ENCODE results near the gene GPHN. TPM values are rescaled to one million over a fixed set of nuclear protein-coding genes. Genes with fewer than 3 reads are reported as not detected.

The GPHN gene
- total RNA-seq, 1 donor from 2014 or later = 32.1 TPM

DNA sequence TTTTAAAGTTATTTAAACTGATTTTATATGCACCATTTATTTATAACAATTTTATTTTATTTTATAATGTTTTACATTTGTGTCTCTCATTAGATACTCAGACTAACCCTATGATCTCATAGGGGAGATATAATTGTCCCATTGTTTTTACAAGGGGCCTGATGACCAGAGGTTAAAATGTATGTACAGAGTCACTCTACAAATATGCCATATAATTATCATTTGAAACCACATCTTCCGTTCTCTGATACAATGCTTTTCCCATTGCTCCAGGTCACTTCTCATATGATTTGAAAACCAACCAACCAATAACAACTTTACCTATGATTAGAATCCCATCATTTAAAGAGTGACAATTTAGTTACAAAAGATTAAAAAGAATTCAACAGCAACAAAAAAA is 137.8 kb downstream of the GPHN start:
- no peak overlapping the region for H3K4me3 Mint-ChIP-seq
- peaks cover 20% of the 10 kb centered on the region for H3K4me1 Mint-ChIP-seq
- no peaks in the 10 kb centered on the region for H3K27me3 Mint-ChIP-seq (ENCODE audit: low read depth)
- no peak for DNase-seq (ENCODE audit: low spot score in 2 of 2, unreplicated experiment in 2 of 2)
- no peak overlapping the region for H3K27ac Mint-ChIP-seq
- no peaks in the 10 kb centered on the region for H3K9me3 Mint-ChIP-seq
- no peaks in the 10 kb centered on the region for H3K36me3 Mint-ChIP-seq
- TF ChIP-seq, protein P1, sequence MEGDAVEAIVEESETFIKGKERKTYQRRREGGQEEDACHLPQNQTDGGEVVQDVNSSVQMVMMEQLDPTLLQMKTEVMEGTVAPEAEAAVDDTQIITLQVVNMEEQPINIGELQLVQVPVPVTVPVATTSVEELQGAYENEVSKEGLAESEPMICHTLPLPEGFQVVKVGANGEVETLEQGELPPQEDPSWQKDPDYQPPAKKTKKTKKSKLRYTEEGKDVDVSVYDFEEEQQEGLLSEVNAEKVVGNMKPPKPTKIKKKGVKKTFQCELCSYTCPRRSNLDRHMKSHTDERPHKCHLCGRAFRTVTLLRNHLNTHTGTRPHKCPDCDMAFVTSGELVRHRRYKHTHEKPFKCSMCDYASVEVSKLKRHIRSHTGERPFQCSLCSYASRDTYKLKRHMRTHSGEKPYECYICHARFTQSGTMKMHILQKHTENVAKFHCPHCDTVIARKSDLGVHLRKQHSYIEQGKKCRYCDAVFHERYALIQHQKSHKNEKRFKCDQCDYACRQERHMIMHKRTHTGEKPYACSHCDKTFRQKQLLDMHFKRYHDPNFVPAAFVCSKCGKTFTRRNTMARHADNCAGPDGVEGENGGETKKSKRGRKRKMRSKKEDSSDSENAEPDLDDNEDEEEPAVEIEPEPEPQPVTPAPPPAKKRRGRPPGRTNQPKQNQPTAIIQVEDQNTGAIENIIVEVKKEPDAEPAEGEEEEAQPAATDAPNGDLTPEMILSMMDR (IDR thresholded peaks at IDR 0.05; ENCODE audit: unreplicated experiment) = no peak

DNA sequence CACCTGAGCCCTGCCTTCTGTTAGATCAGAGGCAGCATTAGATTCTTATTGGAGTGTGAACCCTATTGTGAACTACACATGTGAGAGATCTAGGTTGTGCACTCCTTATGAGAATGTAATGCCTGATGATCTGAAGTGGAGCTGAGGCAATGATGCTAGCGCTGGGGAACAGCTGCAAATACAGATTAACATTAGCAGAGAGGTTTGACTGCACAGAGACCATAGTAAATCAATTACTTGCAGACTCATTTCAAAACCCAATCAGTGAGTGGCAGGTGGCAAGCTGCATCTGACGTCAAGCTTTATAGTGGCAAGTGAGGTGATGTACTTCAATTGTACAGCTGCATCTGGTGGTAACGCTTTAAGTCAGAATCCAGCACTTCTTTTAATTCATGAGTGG is 141.6 kb downstream of the GPHN start:
- no peaks in the 10 kb centered on the region for H3K4me1 Mint-ChIP-seq
- DNase-seq (ENCODE audit: low spot score in 2 of 2, unreplicated experiment in 2 of 2) = no peak
- H3K36me3 Mint-ChIP-seq = no peaks in the 10 kb centered on the region
- H3K27me3 Mint-ChIP-seq (ENCODE audit: low read depth) = no peaks in the 10 kb centered on the region
- TF ChIP-seq, protein P1 (IDR thresholded peaks at IDR 0.05; ENCODE audit: unreplicated experiment) = no peak
- no peak overlapping the region for H3K27ac Mint-ChIP-seq
- no peak overlapping the region for H3K4me3 Mint-ChIP-seq
- peaks cover 3% of the 10 kb centered on the region for H3K9me3 Mint-ChIP-seq

GRCh38 chr14:66650491-66650911 is 142.6 kb downstream of the GPHN start:
- no peaks in the 10 kb centered on the region for H3K36me3 Mint-ChIP-seq
- no peaks in the 10 kb centered on the region for H3K4me1 Mint-ChIP-seq
- no peak overlapping the region for H3K27ac Mint-ChIP-seq
- TF ChIP-seq, protein P1 (IDR thresholded peaks at IDR 0.05; ENCODE audit: unreplicated experiment) = no peak
- H3K9me3 Mint-ChIP-seq = peaks cover 11% of the 10 kb centered on the region
- no peak overlapping the region for H3K4me3 Mint-ChIP-seq
- no peak for DNase-seq (ENCODE audit: low spot score in 2 of 2, unreplicated experiment in 2 of 2)
- H3K27me3 Mint-ChIP-seq (ENCODE audit: low read depth) = no peaks in the 10 kb centered on the region

DNA sequence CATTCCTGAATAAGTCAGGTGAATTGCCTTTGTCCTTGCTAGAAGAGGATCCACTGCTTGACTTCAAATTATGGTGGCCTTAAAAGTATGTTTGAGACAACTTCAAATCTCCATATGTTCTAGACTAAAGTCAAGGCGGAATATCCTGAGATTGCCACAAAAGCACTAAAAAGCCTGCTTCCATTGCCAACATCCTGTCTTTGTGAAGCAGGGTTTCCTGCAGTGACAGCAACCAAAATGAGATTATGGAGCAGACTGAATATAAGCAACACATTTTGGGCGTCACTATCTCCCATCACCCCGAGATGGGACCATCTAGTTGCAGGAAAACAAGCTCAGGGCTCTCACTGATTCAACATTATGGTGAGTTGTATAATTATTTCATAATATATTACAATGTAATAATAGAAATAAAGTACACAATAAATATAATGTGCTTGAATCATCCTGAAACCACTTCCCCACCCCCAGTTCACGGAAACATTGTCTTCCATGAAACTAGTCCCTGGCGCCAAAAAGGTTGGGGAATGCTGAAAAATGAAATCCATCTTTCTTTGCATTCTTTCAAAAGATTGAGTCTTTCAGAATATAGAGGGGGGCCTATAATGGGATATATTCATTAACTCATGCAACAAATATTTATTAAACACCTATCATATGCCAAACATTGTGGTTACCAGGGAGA is 143.7 kb downstream of the GPHN start:
- no peak overlapping the region for H3K27ac Mint-ChIP-seq
- peaks cover 23% of the 10 kb centered on the region for H3K9me3 Mint-ChIP-seq
- TF ChIP-seq, protein P1 (IDR thresholded peaks at IDR 0.05; ENCODE audit: unreplicated experiment) = no peak
- H3K4me1 Mint-ChIP-seq = no peaks in the 10 kb centered on the region
- H3K36me3 Mint-ChIP-seq = peaks cover 9% of the 10 kb centered on the region
- H3K27me3 Mint-ChIP-seq (ENCODE audit: low read depth) = no peaks in the 10 kb centered on the region
- DNase-seq (ENCODE audit: low spot score in 2 of 2, unreplicated experiment in 2 of 2) = no peak
- H3K4me3 Mint-ChIP-seq = no peak overlapping the region

DNA sequence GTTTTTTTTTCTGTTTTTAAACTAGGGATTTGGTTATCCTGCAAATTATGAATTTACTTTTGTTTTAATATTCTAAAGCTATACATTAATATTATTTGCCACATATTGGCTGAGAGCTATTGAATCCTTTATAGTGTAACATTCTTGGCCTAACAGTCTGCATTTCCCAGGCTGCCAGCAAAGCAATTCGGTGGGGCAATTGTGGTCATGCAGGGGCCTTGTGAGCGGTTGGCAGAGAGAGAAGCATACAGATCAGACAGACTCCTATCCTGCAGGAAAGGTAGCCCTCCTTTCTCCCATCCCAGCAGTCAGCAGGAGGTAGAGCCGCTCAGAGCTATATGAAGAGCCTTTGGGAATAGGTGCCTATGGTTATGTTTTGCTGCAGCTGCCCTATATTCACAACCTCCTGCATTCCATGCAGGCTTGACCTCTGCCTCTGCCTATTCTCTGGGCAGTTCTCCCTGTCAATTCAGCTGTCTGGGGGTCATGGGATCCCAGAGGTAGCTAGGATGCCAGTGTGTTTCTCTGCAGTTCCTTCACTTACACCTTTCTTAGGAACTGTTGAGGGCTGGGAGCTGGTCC is 144.7 kb downstream of the GPHN start:
- Mint-ChIP-seq H3K27ac (no peak overlapping the region), H3K4me1 (no peaks in the 10 kb centered on the region), H3K9me3 (peaks cover 28% of the 10 kb centered on the region), H3K36me3 (peaks cover 13% of the 10 kb centered on the region), H3K4me3 (no peak overlapping the region), H3K27me3 (ENCODE audit: low read depth) (no peaks in the 10 kb centered on the region)
- TF ChIP-seq, protein P1 (IDR thresholded peaks at IDR 0.05; ENCODE audit: unreplicated experiment) = no peak
- no peak for DNase-seq (ENCODE audit: low spot score in 2 of 2, unreplicated experiment in 2 of 2)

Measured in mesothelial cell of epicardium (in vitro differentiated cells).